Activated naive CD8-positive, alpha-beta T cell treated with anti-CD3 and anti-CD28 coated beads, Interleukin-2, amount 50 U/mL, for 16 hours (primary cell): ENCODE measurements around the gene MDGA2.
"Not testable (repeated sequence)": the region's sequence is repeated elsewhere in the genome, so short reads cannot be mapped to it uniquely, and the experiment has no call there.

ENCODE experiments used
- DNase-seq: peaks from one replicate; pipeline ENCODE4 v3.0.0-alpha.2; 2020; ENCODE audit warnings: low read depth, low spot score

The MDGA2 gene

DNA sequence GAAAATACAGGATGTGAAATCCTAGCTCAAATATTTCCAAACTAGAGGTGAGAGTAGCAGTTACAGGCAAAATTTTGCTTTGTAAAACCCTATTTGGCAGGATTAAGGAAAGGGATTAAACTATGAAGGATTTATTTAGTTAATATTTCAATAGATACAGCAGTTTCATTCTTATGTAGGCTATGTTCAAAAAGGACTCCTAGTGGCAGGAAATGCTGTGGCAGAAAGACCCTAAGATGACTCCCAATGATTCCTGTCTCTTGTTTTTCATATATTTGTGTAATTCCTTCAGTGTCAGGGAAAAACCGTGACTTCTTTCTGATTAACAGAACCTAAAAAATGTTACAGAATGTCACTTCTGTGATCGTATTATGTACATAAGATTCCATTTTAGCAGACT, 724.3 kb downstream of the MDGA2 start:
- no peak for DNase-seq

DNA sequence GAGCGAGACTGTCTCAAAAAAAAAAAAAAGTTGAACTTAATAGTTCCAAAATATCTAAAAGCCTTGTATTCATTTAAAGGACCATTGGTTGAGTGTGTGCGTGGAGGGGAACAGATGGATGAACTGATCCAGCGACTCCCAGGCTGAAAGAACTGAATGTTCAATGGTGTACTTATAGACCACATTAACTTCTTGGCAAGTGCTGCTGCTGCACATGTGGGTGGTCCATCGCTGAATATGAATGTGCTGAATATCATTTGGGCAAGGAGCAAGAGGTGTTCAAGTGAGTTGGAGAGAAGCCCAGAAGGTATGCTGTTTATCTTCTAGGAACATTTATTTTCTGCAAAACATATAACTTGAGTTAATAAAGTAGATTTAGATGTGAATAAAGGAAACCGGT, 734.8 kb downstream of the MDGA2 start:
- DNase-seq = no peak

DNA sequence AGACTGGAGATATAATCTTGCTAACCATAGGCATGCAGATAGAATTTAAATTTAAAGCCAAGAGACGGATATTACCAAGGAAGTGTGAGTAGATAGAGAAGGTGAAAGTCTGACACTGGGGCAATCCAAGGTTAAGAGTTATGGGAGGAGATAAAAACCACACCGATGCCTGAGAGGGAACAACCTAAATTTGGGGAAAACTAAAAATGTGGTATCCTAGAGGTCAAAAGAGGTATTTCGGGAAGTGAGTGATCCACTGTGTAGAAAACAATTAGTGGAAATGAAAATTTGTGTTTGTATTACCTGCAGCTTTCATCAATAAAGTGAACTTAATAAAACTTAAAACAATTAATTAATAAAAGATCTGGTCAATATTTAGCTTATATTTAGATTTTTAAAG, 754.9 kb downstream of the MDGA2 start:
- DNase-seq = no peak

DNA sequence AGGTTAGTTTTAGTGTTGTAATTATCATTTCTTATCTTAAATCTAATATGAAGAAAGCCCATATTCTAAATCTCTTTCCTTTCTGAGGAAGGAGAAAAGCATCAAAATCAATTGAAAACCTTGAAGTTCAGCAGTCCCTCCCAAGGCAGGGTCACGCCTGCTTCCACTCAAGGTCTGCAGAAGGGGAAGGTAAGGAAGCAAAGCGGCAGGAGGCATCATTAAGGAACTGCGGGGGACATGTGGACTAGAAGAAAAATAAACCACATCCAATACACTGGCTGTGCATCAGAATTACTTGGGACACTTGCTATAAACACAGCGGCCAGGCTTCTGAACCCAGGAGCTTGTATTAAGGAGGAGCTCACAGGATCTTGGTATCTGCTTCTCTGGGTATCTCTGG, 759.9 kb downstream of the MDGA2 start:
- not testable (repeated sequence) for DNase-seq

DNA sequence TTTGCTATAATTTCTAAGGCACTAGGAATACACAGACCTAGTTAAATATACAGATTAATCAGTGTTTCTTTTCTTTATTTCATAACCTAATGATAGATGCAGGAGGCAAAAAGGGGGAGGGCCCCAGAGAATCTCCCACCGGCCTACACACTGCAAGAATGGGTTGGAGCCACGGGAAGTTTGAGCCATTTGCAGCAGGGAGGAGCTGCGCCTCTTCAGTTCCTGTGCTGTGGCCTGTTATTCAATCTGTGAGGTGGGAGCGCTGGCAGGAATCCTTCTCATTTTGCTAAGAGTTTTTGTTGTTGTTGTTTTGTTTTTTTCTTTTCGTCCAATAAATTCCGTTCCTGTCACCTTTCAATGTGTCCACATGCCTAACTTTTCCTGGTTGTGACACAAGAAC, 772.6 kb downstream of the MDGA2 start:
- no peak for DNase-seq

DNA sequence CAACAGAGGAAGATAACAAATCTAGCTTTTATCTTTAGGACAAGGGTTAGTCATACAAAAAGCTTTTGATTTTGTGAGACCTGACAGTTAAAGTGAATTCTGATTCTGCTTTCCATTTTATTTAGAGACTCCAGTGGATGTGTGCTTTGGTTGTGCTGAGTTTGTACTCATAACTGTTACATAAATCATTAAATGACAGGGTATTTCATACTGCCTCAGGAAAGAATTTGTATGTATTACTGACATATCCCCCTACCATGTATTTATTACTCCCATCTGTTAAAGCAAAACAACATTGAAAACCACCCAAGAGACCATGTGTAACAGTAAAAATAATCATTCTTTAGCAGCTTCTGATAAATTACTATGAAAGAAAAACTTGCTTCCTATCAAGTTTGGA, 780.9 kb downstream of the MDGA2 start:
- DNase-seq = no peak

DNA sequence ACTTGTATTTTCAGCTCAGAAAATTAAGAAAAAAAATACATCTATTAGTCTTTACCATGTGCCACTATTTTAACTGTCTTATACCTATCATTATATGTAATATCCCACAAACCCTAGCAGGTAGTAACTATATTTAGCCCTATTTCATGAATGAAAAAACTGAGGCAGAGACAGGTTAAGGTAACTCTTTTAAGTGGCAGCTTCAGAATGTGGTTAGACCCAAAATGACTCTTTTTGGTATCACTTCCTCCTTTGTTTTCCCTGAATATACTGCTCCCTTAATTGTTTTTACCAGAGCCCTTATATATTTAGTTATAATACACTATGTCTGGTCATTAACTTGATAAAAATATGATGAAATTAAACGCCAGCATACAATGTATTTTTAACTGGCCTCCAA, 788.3 kb downstream of the MDGA2 start:
- DNase-seq = no peak

DNA sequence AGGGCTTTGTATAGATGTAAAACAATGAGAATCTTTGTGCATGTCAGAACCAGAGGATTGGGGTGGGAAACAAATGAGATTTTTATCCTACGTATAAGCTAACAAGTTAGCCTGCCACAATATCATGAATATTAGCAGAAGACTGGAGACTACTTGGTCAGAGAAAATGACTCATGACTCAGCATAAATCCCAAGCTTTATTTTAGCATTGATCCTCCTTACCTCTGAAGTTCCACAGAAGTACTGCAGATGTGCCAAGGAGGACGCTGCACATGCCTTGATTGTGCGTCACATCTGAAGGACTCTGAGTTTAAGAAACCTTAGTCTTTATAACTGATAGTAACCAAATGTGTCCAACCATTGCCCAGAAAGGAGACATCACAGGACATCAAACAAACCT, 789.8 kb downstream of the MDGA2 start:
- DNase-seq = no peak

DNA sequence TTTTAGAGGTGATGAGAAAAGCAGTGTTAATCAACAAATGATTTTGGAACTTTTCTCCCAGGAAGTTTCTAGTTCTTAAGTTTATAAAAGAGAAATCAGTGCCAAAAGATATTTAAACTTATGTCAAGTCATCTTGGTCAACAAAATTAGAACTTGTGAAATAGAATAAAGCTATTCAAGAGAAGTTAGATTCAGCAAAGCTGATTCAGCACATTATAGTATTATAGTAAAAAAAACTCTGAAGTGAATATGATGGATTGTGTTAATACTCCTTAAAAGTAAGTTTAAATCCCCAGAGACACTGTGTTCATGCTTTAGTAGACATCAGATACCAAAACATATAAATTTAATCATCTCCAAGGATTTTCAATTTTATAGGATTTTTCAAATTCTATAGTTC, 813.7 kb downstream of the MDGA2 start:
- DNase-seq = no peak

DNA sequence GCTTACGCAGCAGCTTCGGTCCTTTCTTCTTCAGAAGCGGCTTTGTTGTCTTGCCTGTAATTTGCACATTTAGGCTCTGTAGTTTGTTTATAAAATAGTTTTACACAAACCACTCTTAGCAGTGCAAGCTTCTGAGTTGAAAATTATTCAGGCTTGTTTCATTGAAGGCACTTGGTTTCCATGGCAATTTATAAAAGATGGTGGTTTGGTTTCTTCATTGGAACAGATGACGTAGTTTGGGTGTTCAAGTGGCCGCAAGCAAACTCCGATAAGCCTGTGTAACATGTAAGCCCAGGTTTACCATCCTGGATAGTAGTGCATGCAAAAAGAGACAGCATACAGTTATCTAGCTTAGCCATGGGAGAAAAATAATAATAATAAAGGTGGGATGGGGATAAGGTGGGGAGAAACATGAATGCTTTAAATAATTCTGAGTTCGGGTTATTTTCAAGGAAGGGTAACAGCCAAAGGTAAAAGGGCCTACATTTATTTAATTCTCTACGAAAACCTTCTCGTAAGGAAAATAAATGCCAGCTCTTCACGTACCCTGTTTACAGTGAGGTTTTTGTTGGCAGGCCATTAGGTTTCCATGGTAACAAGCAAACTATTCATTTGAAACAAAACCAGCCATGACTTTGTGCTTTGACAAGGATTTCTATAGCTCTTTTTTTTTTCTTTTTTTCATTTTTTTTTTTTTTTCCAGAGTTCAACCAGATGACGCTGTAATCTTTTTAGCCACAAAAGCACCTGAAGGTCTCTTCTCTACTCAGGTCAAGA, 834.3 kb downstream of the MDGA2 start:
- DNase-seq = no peak

DNA sequence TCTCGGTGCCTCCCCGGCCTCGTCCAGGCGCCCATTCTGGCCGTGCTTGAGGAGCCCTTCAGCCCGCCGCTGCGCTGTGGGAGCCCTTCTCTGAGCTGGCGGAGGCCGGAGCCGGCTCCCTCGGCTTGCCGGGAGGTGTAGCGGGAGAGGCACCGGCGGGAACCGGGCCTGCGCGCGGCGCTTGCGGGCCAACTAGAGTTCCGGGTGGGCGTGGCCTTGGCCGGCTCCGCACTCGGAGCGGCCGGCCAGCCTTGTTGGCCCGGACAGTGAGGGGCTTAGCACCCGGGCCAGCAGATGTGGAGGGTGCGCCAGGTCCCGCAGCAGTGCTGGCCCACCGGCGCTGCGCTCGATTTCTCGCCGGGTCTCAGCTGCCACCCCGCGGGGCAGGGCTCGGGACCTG, 855.1 kb downstream of the MDGA2 start:
- no peak for DNase-seq

DNA sequence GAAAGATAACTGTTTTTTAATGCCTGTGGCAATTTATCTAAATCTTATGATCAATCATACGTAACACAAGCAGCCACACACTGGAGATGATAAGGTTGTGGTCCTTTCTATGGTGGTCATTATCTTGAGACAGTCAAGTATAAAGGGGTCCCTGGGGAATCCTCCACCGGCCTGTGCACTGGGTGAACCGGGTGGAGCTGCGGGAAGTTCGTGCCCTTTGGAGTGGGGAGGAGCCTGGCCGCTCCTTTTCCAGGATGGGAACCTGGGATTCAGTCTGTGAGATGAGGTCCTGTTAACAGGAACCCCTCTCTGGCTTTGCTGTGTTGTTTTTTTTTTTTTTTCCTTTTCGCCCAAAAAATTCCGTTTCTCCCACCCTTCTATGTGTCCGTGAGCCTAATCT, 856.3 kb downstream of the MDGA2 start:
- no peak for DNase-seq

DNA sequence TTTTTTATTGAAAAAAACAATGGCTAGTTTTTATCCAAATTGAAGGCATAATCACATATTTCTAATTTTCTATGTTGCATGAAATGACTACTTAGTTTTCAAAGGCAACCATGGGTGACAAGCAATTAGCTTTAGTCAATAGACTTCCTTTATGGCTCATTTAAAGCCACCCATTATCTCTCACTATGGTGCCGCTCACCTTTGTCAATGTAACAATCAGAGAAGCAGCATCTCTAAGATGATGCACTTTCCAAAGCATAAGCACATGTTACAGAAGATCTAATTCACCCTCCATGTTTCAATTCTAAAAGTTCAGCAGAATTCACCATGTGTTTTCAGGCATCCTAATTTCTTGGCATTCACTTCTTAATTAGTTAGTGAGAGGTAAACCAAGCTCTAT, 857.3 kb downstream of the MDGA2 start:
- no peak for DNase-seq

DNA sequence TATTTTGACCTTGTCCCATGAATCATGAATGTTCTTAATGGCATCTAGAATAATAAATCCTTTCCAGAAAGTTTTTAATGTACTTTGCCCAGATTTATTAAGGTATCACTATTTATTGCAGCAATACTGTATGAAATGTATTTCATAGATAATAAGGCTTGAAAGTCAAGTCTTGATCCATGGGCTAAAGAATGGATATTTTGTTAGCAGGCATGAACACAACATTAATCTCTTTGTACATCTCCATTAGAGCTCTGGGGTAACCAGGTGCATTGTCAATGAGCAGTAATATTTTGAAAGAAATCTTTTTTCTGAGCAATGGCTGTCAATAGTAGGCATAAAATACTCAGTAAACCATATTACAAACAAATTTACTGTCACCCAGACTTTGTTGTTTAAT, 882.3 kb downstream of the MDGA2 start:
- DNase-seq = no peak
